GM12892 (cell line): ENCODE results near the gene SAMD4A.

Experiments
- POLR2A ChIP-seq: IDR thresholded peaks from 2 replicates; pipeline ENCODE4 v1.6.1; 2011; ENCODE audit warnings: low read depth, low read length, control low read depth
- TAF1 ChIP-seq: IDR thresholded peaks from 2 replicates; pipeline ENCODE4 v1.6.1; 2011; ENCODE audit warnings: low read depth, mild to moderate bottlenecking, control low read depth, low read length, borderline replicate concordance

- TF ChIP-seq POLR2A = no peak
- TF ChIP-seq TAF1 = no peak
These were observed 247.1 kb downstream of the SAMD4A start for GRCh38 chr14:54814076-54814475.
